ENCODE data around the gene VAV3.
"Not testable (repeated sequence)": the region's sequence is repeated elsewhere in the genome, so short reads cannot be mapped to it uniquely, and the experiment has no call there.

VAV3 gene

DNA sequence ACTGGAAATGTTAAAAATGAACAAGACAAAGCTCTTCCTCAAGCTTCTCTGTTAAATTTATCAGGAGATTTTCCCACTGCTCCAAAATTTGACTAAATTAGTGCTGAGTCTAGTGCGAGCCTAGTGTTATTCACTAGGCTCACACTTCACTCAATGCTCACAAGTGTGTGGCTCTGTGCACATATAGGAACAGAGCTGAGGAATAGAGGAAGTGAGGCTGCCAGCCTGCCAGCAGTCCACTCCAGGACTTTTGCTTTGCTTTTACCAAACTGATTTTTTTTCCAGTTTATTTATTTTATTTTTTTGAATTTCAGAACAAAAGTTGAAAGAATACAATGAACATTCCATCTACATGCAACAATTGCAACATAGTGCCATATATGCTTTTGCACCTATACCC lies 87.2 kb downstream of the VAV3 start:
- DNase-seq = no peak

- DNase-seq = no peak
Observed at GRCh38 chr1:107877092-107877491, 87.9 kb downstream of the VAV3 start.

- no peak for DNase-seq
Observed at GRCh38 chr1:107875689-107876088, 89.3 kb downstream of the VAV3 start.

- no peak for DNase-seq
Observed at GRCh38 chr1:107874221-107874620, 90.8 kb downstream of the VAV3 start.

- DNase-seq = no peak
Observed at GRCh38 chr1:107871687-107872395, 93.1 kb downstream of the VAV3 start.

DNA sequence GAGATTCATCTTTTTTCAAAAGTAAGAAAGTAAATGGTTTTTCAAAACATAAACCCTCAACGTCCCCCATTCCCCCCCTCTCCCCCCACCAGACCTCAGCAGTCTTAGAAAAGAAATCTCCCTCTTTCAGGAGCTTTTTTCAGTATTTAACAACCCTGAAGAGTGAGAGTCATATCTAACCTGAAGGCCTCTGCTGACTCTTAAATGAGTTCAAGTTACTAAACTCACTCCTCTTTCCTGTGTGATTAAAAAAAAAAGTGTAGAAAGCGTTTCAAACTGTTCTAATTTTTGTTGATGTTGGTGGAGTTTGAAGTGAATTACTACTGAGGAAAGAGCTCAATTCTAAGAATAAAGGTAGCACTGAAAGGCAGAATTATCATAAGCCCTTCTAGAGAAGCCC lies 93.7 kb downstream of the VAV3 start:
- DNase-seq = peak; percentile 41

- no peak for DNase-seq
Observed at GRCh38 chr1:107870696-107871095, 94.3 kb downstream of the VAV3 start.

DNA sequence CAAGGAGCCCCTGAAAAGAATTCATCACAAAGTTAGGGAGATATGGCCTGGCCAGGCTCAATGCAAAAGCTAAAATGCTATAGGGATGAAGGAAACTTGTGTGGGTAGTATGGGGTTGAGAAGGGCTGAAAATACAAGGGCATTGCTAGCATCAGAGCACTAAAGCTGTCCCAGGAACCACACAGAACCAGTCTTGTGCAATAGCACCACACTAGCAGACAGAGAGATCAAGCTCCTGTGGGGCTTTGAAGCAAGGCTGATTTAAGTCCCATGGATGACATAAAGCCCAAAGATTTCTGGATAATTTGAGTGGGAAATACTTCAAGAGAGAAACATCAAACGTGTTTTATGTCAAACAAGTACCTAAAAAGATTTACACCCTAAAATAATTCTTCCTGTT lies 97.1 kb downstream of the VAV3 start:
- no peak for DNase-seq

GRCh38 chr1:107867422-107867821 lies 97.6 kb downstream of the VAV3 start:
- no peak for DNase-seq

DNA sequence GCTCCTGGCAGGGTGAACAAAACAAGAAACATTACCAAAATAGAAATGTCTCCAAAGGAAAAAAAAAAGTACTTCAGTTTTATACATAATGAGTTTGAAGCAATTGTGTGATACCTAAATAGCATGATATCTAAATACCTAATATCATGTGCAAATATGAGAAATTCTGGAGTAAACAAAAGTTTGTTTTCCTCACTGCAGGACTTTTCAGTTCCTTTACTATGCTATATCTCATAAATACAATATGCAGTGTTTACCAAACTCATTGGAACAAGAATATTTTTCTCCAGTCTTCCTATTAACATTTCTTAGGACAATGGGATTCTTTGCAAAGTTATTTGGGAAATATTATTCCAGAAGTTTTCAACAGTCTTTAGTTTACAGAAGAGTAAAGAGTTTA lies 98.1 kb downstream of the VAV3 start:
- no peak for DNase-seq

GRCh38 chr1:107865627-107866026 lies 99.4 kb downstream of the VAV3 start:
- no peak for DNase-seq

- no peak for DNase-seq
Observed at GRCh38 chr1:107863342-107863741, 101.6 kb downstream of the VAV3 start.

DNA sequence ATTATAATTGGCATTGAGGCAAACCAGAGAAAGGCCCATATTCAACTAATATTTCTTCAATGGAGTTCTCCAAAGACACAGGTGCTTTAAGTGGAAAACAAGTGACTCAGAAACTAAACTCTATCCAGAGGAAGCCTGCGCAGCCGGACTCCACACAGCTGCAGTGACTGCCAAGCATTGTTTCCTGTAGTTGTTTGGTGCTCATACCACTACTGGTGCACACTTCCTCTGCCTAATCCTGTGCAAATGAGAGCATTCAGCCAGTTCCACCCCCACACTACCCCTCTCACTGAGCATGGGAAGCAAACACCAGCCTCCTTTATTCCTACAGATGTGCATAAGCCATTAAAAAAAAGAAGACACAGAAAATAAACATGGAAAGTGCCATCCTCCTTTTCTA lies 102.9 kb downstream of the VAV3 start:
- no peak for DNase-seq

DNA sequence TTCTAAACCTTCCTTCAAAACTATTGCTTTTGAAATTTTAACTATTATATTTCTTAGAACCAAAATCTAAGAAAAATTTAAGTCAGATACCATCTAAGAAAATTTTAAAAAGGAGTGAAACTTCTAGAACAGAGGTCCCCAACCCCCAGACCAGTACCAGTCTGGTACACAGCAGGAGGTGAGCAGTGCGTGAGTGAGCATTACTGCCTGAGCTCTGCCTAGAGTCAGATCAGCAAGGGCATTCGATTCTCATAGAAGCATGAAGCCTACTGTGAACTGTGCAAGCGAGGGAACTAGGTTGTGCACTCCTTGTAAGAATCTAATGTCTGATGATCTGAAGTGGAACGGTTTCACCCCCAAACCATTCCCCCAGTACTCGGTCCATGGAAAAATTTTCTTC lies 106.7 kb downstream of the VAV3 start:
- DNase-seq = no peak

GRCh38 chr1:107851418-107851817 lies 113.6 kb downstream of the VAV3 start:
- DNase-seq = no peak

GRCh38 chr1:107844541-107845194 lies 120.3 kb downstream of the VAV3 start:
- not testable (repeated sequence) for DNase-seq

DNA sequence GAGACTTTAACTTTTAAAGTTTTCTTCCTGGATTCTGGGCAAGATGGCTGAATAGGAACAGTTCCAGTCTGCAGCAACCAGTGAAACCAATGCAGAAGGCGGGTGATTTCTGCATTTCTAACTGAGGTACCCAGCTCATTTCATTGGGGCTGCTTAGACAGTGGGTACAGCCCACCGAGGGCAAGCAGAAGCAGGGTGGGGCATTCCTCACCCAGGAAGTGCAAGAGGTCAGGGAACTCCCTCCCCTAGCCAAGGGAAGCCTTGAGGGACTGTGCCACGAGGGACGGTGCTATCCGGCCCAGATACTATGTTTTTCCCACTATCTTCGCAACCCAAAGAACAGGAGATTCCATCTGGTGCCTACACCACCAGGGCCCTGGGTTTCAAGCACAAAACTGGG lies 121.0 kb downstream of the VAV3 start:
- DNase-seq = no peak

- no peak for DNase-seq
Observed at GRCh38 chr1:107842241-107842640, 122.7 kb downstream of the VAV3 start.

- no peak for DNase-seq
Observed at GRCh38 chr1:107840725-107841124, 124.3 kb downstream of the VAV3 start.

- DNase-seq = no peak
Observed at GRCh38 chr1:107838056-107838455, 126.9 kb downstream of the VAV3 start.

DNA sequence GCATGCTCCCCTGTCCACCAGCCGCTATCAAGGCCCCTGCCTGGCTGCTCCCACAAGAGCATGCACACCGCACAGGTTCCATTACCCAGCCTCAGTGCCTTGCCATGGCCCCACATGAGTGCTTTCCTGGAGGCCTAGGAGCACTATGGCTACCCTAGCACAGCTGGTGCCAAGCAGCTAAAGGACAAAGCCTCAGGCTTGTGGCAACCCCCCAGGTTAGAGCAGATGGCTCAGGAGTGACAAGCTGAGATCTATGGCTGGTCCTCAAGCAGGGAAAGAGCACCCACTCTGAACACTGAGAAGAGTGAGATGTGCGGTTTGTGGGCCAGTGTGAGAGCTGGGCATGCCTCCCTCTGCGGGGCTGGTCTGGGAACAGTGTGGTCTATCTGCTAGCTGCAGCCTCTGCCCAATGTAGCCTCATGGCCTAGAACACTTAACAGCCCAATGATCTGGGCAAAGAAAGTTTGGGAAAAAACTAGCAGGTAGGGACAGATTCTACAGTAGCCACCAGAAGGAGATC lies 129.8 kb downstream of the VAV3 start:
- DNase-seq = no peak

DNA sequence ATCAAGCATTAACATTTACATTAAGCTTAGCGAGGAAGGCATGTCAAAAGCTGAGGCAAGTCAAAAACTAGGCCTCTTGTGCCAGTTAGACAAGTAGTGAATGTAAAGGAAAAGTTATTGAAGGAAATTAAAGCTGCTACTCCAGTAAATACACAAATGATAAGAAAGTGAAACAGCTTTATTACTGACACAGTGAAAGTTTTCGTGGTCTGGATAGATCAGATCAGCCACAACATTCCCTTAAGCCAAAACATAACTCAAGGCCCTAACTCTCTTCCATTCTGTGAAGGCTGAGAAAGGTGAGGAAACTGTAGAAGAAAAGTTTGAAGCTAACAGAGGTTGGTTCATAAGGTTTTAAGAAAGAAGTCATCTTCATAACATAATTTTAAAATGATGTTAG lies 131.9 kb downstream of the VAV3 start:
- no peak for DNase-seq

DNA sequence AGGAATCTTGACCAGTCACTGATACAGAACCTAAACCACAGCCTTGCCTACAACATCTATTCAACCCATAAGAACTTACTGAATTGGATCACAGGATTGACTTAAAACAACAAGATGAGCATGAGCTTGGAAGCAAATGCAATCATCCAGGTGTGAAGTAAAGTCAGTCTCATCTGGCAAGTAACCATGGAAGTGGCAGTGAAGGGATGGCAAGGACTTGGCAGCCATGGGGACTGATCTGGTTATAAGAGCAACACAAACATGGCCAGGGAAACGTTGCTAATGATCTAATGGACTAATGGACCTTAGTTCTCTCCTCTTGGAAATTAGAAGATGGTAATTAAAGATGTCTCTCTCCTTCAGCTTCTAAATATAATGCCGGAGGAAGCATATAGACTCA lies 133.1 kb downstream of the VAV3 start:
- DNase-seq = no peak

DNA sequence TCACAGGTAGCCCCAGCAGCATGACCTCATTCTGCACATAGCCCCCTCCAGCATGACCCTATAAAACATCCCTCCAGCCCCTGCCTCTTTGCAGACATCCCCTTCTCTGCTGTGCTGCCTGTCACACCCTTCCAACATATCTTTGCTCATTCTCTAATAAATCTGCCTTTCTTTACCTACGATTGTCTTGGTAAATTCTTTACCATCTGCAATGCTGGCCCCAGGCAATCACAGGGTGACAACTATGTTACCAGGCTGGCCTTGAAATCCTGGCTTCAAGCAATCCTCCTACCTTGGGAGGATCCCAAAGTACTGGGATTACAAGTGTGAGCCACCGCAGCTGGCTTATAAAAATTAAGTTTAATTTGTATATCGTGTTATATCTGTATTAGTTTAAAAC lies 134.5 kb downstream of the VAV3 start:
- no peak for DNase-seq

GRCh38 chr1:107830075-107830474 lies 134.9 kb downstream of the VAV3 start:
- DNase-seq = no peak

Data from activated CD4-positive, alpha-beta T cell treated with anti-CD3 and anti-CD28 coated beads, Interleukin-2, amount 50 U/mL, for 16 hours (primary cell).